Brain pericyte (primary cell): ENCODE data around the gene ZNF74.
A peak's percentile ranks its signal among the peaks of the same experiment; 100 is the strongest.
"Not testable (repeated sequence)": the region's sequence is repeated elsewhere in the genome, so short reads cannot be mapped to it uniquely, and the experiment has no call there.

ENCODE experiments used
- DNase-seq: peaks from one replicate; pipeline ENCODE4 v3.0.0-alpha.2; 2012; ENCODE audit warnings: low read depth, low spot score

ZNF74 gene

GRCh38 chr22:20393705-20394476 is at the start of gene ZNF74:
TSS of gene ZNF74 (plus strand) at chr22:20394151. CDS start at chr22:20394629, 478 bp downstream.
- DNase-seq: peak; percentile 55

- not testable (repeated sequence) for DNase-seq
Observed at GRCh38 chr22:20346553-20346952, 47.4 kb upstream of the ZNF74 start.

- not testable (repeated sequence) for DNase-seq
Observed at GRCh38 chr22:20352536-20352935, 41.4 kb upstream of the ZNF74 start.

- no peak for DNase-seq
Observed at GRCh38 chr22:20354238-20354975, 39.5 kb upstream of the ZNF74 start.

GRCh38 chr22:20355939-20356636 is 37.9 kb upstream of the ZNF74 start:
- DNase-seq: not testable (repeated sequence)

GRCh38 chr22:20356906-20357305 is 37.0 kb upstream of the ZNF74 start:
- not testable (repeated sequence) for DNase-seq

- DNase-seq: not testable (repeated sequence)
Observed at GRCh38 chr22:20357967-20358366, 36.0 kb upstream of the ZNF74 start.

- DNase-seq: not testable (repeated sequence)
Observed at GRCh38 chr22:20358503-20359239, 35.3 kb upstream of the ZNF74 start.

GRCh38 chr22:20360261-20360660 is 33.7 kb upstream of the ZNF74 start:
- not testable (repeated sequence) for DNase-seq

- not testable (repeated sequence) for DNase-seq
Observed at GRCh38 chr22:20360866-20361751, 32.8 kb upstream of the ZNF74 start.

GRCh38 chr22:20361752-20362229 is 32.2 kb upstream of the ZNF74 start:
- DNase-seq: not testable (repeated sequence)

- not testable (repeated sequence) for DNase-seq
Observed at GRCh38 chr22:20362403-20362802, 31.5 kb upstream of the ZNF74 start.

- DNase-seq: not testable (repeated sequence)
Observed at GRCh38 chr22:20364335-20365260, 29.4 kb upstream of the ZNF74 start.

GRCh38 chr22:20366841-20367240 is 27.1 kb upstream of the ZNF74 start:
- DNase-seq: not testable (repeated sequence)

GRCh38 chr22:20368875-20369274 is 25.1 kb upstream of the ZNF74 start:
- DNase-seq: not testable (repeated sequence)

GRCh38 chr22:20371687-20372086 is 22.3 kb upstream of the ZNF74 start:
- not testable (repeated sequence) for DNase-seq

- not testable (repeated sequence) for DNase-seq
Observed at GRCh38 chr22:20372406-20372854, 21.5 kb upstream of the ZNF74 start.

- not testable (repeated sequence) for DNase-seq
Observed at GRCh38 chr22:20373195-20373706, 20.7 kb upstream of the ZNF74 start.

GRCh38 chr22:20374130-20374529 is 19.8 kb upstream of the ZNF74 start:
- not testable (repeated sequence) for DNase-seq
